ENCODE measurements around the gene ATP13A5.

ATP13A5 gene

DNA sequence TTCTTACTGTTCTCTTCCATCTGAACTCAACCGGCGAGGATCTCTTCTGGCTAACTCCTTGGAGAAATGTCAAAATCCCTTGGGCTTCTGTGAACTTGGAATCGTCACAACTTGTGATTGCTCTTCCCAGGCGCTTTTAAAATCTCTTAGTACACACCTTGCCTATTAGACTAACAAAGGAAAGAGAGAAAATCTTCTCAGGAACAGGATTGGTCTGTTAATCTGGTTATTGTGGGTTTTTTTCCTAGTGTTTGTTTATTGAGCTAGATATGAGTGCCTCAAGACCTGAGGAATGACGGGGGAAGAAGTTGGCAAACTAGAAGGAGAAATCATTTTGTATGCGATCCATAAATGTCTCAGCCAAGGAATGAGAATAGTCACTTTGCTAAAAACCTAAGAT, at the start of gene ATP13A5:
TSS of gene ATP13A5 (minus strand) at position 48 of the 400 bp plus-strand sequence. CDS start at position 20, 28 bp downstream.
- DNase-seq (ENCODE audit: low read depth), result no peak

DNA sequence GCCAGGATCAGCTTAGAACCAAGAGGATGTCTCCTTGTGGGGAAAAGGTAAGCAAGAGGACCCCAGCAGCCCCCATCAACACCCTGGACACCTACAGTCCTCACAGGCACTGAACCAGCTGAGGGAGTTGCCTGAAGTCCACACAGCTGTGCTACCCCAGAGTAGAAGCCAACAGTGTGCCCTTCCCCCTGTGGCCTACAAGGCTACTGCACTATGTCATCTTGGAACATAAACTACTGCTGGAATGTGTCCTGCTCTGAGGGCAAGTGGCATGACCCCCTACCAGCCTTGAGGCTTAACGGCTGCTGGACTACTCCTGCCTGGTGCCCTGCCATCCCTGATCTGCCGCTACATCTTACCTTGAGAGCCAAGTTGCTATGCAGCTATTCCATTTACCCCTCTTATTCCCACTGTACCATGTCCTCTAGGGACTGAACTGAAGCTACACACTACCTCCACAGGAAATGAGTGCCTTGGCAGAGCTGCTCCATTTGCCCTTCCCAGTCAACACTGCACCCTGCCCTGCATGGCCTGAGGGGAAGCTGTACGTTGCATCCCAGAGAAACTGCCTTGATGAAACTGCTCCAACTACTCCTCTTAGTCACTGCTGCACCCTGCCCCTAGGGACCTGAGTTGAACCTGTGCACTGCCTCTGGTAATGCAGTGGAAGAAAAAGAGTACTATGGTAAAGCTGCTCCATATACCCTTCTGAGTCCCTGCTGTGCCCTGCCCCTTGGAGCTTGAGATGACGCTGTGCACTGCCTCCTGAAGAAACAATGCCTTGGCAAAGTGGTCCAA, 40.2 kb upstream of the ATP13A5 start:
- DNase-seq (ENCODE audit: low read depth), result no peak

DNA sequence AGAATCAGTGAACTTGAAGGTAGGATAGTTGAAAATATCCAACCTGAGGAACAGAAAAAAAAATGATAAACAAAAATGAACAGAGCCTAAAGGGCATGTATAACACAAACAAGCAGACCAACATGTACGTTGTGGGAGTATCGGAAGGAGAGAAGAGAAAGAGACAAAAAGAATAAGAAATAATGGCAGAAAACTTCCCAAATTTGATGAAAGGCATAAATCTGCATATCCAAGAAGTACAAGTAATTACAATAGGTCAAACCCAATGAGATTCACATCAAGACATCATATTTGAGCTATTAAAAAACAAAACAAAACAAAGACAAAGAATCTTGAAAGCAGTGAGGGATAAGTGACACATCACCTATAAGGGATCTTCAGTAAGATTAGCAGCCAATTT, 38.1 kb upstream of the ATP13A5 start:
- DNase-seq (ENCODE audit: low read depth), result no peak

- no peak for DNase-seq (ENCODE audit: low read depth)
Measured at GRCh38 chr3:193407688-193408087, 29.1 kb upstream of the ATP13A5 start.

DNA sequence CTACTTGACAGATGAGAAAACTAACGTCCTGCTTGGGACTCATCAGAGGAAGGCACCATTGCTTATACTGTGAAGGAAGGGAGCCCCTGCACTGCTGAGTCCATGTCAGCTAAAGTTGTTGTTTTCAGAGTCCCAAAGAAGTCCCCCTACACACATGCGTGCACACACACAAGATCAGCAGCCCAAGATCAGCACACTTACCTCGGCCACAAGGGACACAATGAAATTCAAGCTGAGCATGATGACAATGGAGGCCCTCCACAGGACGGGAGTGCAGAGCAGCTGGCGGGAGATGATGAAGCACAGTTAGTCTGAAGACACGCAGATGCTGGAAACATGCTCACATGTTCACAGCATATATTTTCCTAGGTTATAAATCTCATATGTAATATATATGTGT, 28.6 kb upstream of the ATP13A5 start:
- no peak for DNase-seq (ENCODE audit: low read depth)

DNA sequence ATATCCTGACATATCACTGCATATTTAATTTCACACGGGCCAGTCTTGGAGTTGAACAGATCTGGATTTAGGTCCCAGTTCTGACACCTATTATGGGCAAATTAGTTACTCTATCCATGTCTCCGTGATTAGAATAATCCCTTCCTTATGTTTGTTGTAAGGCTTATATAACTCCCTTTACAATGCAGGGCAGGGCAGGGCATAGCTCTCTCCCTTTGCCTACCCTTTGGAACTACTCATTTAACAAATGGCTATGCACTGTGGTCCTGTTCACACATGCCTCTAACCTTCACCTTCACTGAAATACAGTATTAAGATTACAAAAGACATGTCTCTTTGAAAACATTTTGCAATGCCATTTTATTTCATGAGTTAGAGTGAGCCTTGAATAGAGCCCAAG, 24.8 kb upstream of the ATP13A5 start:
- no peak for DNase-seq (ENCODE audit: low read depth)

DNA sequence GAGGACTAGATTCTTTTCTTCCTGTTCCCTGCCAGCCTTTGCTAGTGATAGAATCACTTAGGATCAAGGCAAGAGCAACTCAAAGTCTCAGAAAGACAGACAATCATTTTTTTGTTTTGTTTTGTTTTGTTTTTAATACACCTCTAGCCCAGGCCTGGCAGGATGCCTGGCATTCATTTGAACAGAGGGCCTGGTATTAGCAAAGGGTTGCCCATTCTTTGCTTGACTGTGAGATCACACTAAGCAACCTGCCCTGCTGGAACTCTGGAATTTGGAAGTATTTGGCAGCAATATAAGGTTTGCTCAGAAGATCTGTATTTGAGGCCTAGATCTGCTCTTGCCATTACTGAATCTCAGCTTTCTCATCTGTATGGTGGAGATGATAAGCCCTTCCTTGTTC, 21.8 kb upstream of the ATP13A5 start:
- DNase-seq (ENCODE audit: low read depth), result no peak

GRCh38 chr3:193396451-193397244, 18.1 kb upstream of the ATP13A5 start:
- no peak for DNase-seq (ENCODE audit: low read depth)

- peak; percentile 18 for DNase-seq (ENCODE audit: low read depth)
Measured at GRCh38 chr3:193391902-193392301, 13.3 kb upstream of the ATP13A5 start.

DNA sequence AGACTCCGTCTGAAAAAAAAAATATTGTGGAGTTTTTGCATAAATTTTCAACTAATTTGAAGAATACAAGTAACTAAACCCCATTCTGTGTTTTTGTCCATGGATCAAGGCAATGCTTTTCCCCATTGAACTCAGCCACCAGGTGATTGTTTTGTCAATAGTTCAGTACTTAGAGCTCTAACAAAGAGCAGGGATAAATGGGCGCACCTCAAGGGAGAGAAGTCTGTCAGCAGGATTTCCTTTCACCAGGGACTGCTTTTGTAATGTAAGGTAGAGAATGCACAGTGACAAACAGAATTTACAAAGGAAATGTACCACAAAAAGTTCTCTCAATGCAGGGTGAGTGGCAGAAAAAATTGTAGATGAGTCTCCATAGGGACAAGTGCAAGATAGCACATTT, 10.8 kb upstream of the ATP13A5 start:
- no peak for DNase-seq (ENCODE audit: low read depth)

- DNase-seq (ENCODE audit: low read depth), result no peak
Measured at GRCh38 chr3:193388361-193388760, 9.8 kb upstream of the ATP13A5 start.

DNA sequence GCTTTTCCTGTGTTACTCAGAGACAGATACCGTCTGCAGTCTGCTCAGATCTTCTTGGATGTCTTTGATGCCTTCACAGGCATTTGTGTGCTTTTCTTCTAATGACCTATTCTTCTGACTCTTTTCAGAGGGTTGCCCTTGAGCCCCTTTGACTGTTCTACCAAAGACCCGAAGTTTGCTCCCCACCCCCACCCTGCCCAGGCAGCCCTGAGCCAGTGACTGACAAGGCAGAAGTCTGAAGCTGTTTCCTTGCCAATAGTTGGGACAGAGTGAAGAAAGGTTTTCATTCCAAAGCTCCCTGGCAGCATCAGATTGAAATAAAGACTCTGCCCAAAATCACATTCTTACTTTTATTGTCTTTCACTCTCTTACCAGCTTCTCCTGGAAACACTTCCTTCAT, 9.0 kb upstream of the ATP13A5 start:
- DNase-seq (ENCODE audit: low read depth), result no peak

DNA sequence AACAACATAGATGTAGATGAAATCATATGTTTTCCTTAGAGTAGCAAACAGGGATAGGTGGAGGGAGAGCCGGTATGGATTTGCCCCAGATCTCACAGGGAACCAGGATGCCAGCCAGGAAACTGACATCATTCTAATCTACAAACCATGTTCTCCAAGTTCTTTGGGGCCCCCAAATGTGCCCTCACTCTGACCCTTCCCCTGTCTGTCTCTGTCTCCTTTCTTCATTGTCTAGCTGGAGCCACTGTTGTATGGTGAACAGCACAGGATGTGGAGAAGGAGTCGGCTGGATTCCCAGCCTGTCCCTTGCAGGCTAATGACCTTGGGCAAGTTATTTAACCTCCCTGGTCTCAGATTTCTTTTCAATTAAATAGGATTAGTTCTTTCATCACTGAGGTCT, 962 bp downstream of the ATP13A5 start:
- DNase-seq (ENCODE audit: low read depth), result no peak

DNA sequence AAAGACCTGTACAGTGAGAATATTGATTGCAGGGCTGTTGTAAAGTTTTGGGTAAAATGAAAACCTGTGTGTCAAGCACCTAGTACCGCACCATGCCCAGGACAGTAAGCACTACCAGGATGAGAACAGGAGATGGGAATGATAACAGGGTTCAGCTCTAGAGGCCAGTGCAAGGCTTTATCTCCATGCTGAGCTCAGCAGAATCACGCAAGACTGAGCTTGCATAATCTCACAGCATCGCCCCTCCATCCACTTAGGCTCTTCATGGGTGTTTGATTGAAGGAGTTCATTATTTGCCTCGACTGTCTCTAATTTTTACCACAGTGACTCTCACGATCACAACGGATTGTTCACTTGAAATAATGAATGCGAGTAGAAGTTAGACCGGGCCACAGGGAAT, 2.9 kb downstream of the ATP13A5 start:
- no peak for DNase-seq (ENCODE audit: low read depth)

GRCh38 chr3:193372783-193373182, 5.8 kb downstream of the ATP13A5 start:
- no peak for DNase-seq (ENCODE audit: low read depth)

- DNase-seq (ENCODE audit: low read depth), result no peak
Measured at GRCh38 chr3:193367868-193368267, 10.7 kb downstream of the ATP13A5 start.

- no peak for DNase-seq (ENCODE audit: low read depth)
Measured at GRCh38 chr3:193357291-193357690, 21.3 kb downstream of the ATP13A5 start.

- no peak for DNase-seq (ENCODE audit: low read depth)
Measured at GRCh38 chr3:193354423-193354822, 24.1 kb downstream of the ATP13A5 start.

- DNase-seq (ENCODE audit: low read depth), result no peak
Measured at GRCh38 chr3:193350744-193351143, 27.8 kb downstream of the ATP13A5 start.

DNA sequence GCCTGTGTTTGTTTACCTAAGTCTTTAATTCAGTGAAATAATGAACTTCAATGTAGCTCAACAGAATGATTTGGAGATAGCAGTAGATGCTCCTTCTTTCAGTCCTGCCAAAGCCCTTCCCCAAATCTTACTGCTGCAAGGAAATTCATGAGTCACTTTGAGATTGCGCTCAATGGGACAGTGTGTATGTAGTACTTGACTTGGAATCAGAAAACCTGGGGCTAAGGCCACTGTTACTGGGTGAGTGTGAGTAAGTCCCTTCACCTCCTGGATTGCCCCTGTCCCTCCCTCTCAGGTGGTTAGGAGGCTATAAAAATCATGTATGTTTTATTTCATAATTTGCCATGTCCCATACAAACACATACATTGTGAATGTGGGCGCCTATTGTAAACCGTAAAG, 29.9 kb downstream of the ATP13A5 start:
- no peak for DNase-seq (ENCODE audit: low read depth)

DNA sequence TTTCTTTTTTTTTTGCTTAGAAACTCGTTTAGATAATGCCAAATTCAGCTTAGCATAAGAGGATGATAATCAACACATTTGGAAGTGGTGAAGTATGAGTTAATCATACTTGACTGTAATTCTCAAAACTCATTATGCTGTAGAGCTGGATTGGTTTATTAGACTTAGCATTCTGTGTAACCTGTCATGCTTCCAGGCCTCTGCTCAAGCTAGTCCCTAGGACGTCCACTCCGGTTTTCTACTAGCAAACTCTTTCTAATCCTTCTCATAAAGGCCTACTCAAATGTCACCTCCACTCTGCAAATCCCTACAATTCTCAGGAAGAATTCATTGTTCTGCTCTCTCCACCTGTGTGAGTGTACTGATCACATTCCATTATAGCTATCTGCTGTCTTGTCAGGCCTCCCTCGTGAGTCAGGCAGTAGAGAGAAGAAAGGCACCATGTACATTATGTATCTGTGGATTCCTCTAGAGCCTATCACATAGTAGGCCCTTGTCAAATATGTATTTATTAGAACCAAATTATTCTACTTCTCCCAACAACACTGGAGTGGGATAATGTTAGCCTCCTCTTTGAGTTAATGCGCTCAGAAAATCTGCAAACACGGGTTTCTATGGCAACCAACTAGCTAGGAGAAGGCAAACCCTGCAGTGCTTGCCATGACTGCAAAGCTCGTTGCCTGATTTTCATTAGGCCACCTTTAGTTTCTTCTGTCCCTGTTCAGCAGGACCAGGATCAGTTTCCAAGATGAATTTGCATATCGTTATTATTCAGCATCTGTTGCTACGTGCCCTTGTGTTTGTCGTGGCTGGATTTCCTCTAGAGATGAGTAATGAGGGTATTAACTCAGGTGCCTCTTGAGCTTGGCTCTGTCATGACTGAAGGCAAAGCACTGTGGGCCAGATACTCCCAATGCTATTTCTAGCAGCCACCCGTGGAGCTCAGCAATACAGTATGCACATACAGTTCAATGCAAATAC, 30.7 kb downstream of the ATP13A5 start:
- peak; percentile 2 for DNase-seq (ENCODE audit: low read depth)

- DNase-seq (ENCODE audit: low read depth), result no peak
Measured at GRCh38 chr3:193346259-193346658, 32.3 kb downstream of the ATP13A5 start.

All from ELR (cell line).